ENCODE measurements around the gene SOX5. TPM values are rescaled to one million over a fixed set of nuclear protein-coding genes. Genes with fewer than 3 reads are reported as not detected.
"Not testable (repeated sequence)": the region's sequence is repeated elsewhere in the genome, so short reads cannot be mapped to it uniquely, and the experiment has no call there.

Gene SOX5
- total RNA-seq, 1 donor from 2014 or later = 0.29 TPM

DNA sequence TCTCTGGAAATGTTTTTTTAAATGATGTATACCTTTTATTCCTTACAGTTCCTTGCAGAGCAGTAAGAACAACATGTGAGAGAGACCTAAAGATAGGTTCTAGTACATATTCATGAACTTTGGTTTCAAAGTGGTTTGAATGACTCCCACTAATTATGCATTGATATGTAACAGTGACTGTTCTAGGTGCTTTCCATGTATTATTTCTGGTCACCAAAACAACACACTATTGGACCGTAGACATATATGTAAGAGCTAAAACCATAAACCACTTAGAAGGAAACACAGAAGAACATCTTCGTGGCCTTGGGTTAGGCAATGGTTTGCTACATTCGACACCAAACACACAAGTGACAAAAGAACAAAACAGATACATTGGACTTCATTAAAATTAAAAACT is 37.9 kb downstream of the SOX5 start:
- no peak for DNase-seq (ENCODE audit: low read depth)

DNA sequence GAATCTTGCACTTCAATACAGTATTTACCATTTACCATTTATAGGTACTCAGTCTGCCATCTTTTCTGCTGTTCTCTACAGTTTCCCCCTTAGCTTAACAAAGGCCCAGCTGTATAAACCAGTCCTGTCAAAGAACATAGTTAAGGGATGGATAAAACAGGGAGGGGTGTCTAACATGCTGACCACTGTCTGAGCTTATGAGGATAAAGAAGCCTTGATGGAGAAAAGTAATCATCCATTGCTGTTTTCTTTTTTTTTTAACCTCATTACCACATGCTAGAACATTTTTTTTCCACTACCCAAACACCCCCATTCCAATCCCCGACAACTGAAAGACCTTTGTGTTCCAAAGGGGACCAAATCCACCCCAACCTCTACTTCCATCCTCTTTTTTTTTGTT is 39.9 kb downstream of the SOX5 start:
- DNase-seq (ENCODE audit: low read depth) = no peak

DNA sequence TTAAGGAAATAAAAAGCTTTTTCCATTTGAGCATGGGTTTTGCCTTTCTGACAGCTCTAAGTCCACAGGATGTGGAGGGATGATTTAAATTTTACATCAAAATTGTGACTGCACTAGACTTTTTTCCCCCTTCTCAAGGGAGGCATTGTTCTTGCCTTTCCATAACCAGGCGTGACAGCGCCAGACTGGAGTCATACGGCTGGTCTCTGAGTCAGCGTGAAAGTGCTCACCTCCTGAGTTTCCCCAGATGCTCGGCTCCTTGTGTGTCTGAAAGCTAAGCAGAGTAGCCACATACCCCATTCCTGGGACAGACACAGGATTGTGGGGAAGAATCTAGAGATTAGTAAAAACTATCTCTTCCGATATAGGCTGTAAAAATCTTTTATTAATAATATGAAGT is 43.1 kb downstream of the SOX5 start:
- no peak for DNase-seq (ENCODE audit: low read depth)

DNA sequence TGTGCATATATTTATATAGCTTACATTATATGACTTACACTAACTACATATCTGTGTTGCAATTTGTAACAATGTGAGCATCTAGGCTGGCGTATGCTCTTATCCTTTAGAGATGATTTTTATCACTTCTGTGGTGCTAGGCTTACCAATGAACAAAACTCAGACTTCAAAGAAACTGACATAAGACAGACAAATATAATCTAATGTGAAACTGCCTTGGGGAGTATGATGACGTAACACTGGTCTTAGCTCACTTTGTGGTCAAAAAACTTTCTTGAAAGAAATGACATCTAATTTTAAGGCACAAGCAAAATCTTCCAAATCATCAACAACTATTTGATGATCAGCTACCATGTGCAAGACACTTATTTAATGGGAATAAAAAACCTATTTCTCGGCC is 50.0 kb downstream of the SOX5 start:
- DNase-seq (ENCODE audit: low read depth) = no peak

DNA sequence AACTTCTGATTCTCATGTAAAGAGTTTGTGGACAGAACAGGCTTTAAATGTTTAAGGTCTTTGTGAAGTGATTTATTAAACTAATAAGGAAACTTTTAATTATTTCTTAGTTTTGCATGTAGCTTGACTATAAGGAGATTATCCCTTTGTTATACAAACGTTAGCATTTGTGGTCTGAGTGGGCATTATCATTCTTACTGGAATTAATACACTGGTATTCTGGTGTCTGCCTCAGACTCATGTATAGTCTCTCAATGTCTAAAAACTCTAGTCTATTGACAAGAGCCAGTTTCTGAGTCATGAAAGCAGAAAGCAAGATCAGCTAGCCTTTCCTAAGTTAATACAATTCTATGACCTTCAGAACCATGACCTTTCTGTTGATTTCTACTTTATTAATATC is 51.3 kb downstream of the SOX5 start:
- no peak for DNase-seq (ENCODE audit: low read depth)

DNA sequence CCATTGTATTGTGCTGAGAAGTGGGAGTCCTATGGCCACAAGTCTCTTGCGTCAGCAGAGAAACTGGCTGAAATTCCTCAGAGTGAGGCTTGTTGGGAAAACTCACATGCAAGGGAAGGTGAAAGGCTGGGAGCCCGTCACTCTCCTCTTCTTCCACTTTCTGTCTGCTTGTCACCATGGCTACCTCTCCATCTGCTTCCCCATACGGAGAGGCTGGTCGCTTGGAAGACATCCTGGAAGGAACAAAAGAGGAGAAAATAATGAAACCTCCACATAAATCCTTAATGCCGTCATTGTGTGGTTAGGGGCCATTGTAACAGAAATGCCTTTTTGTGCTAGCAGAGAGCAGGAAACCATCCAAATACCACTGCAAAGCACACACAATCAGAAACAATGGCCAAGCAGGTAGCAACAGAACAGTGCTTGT is 53.7 kb downstream of the SOX5 start:
- DNase-seq (ENCODE audit: low read depth) = no peak

DNA sequence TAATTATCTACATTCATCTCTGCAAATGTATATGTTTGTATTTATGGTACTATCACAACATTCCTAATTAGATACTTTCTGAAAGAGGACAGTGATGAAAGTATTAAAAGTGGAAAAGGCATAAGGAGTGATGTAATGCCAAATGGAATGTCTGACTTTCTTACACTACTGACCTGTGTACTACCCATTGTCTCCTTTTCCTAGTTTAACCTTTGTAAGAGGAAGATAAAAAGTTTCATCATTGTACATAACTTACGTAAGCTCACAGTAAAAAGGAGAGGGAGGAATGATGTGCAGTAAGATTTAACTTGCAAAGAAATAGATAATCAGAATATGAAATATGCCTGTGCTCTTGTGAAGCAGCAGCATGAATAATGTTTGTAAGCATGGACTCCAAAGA is 55.9 kb downstream of the SOX5 start:
- no peak for DNase-seq (ENCODE audit: low read depth)

DNA sequence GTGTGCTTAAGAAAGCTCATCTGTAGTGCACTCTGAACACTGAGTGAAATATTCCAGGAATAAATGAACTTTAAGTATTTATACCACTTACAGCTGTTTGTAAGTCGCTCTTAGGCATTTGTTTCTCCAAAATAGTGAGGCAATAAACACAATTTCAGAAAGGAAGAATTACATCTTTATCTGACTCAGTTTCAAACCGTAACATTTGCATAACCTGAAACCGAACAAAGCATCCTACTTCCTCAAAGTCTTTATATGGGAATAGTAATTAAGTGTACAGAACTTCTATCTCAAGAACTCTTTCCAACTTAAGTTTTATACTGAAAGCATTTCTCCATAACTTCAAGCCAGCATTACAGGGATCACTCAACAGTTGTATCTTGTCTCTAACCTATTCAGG is 58.4 kb downstream of the SOX5 start:
- DNase-seq (ENCODE audit: low read depth) = no peak

DNA sequence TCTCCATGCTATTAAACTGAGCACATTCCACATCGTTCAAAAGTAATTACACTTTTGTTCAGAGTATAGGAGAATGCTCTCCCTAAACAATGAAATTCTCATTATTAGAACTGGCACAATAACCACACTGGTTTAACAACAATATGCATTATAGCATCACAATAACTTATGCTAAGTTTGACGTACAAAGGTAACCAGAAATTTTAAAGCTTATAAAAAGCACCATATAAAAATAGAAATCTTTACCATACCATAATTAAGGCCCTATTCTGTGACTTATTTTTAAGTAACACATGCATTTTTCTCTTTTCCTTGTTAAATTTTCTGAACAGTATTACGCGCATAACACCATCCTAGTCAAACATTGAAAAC is 60.4 kb downstream of the SOX5 start:
- no peak for DNase-seq (ENCODE audit: low read depth)

DNA sequence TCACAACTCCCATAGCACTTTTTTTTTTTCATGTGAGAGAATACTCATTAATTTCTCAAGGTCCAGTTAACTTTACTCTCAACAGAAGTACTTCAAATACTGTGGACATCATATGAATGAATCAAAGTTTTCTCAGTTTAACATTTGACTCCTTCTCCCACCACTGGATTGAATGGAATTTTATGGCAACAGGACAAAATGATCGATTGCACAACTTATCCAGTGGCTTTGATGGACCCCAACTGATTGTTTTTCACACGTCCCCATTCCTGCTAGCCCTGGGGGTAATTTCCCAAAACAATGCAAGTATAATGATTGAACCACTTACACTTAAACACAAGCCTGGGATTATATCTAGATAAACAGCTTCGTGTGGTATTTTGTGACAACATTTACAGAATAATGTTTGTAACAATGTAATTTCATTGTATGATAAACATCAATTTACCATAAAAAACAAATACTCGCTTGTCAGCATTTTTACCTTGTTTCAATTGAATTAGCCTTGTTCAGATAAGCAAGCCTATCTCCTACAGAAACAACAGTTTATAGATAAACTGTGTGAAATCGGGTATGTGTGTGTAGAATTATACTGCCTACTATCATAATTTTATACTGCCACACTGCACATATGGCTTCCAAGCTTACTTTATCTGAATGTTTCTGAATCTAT is 60.9 kb downstream of the SOX5 start:
- DNase-seq (ENCODE audit: low read depth) = no peak

DNA sequence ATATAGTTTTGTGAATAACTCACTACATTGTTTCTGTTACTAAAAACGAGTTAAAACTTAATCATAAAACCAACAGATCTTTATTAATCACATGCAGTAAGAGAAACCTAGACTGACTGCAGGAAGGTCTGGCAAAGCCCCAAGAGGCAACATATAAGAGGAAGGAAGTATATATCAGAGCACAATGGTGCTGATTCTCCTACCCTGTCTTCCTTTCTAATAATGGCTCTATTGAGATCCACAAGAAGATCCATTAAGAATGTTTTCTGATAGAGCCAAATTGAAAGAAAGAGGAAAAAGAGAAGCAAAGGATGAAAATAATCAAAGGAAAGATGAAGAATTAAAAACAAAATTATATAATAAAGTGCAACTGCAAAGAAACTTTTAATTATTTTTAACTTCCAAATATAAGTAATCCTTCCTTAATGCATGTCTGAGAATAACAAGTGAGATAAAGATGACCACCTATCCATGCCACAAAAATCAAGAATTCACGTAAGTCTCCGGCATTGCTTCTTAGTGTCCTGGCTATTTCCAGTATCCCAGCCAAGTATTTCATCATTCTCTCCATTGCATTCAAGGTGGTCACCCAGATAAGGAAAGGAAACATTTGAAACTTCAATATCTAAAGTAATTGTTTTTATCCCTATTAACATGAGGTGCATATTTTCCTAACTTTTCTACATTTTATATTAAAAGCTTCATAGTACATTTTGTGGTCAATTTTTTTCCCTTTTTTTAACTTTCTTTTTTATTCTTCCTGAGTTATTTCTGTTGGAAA is 62.2 kb downstream of the SOX5 start:
- no peak for DNase-seq (ENCODE audit: low read depth)

DNA sequence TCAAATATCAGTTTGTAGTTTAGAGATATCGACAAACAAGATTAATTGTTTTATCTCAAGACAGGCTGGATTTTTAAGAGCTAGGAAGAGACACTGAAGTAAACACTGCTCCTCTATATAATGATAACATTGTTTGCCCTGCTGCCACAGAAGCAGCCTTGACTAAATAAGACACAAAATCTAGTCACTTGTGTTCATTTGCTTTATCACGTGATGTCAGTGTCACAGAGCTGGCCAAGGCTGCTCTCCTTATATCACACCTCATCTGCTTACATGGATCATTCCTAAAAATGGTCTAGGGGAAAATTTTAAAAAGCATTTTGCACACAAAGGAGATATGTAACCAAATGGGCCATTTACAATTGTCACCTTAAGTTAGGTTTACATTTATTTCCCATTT is 64.1 kb downstream of the SOX5 start:
- DNase-seq (ENCODE audit: low read depth) = no peak

DNA sequence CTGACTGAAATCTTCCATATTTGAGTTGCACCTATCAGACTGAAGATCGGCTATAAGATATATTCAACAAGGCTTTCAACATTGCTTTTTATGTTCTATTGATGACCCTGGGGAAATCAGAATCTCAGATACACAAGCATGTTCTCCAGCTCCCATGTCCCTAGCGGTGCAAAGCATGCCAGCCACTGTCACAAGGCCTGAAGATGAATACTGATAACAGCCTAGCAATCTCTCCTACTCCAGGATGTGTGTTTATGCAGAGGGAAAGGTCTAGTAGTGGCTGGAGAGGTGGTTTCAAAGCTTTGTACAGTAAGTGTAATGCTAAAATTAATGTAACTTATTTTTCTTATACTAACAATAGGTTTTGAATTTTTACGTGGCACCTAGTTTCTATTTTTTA is 64.6 kb downstream of the SOX5 start:
- no peak for DNase-seq (ENCODE audit: low read depth)

DNA sequence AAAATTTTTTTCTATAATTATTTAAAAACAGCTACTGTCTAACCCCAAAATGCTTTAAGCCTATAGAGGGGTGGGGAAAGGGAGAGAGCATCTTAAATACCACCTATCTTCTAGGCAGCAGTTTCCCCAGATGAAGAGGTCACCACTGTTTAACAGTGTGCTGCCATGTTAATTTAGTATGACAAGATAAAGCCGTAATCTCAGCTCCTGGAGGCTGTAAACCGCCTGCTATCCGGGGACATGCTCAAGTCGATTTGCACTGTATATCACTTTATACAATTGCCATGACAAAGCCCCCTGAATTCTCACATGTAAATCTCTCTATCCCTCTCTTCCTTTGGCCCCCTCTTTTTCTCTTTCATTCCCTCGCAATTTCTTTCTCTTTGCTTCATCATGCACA is 68.5 kb downstream of the SOX5 start:
- DNase-seq (ENCODE audit: low read depth) = no peak

DNA sequence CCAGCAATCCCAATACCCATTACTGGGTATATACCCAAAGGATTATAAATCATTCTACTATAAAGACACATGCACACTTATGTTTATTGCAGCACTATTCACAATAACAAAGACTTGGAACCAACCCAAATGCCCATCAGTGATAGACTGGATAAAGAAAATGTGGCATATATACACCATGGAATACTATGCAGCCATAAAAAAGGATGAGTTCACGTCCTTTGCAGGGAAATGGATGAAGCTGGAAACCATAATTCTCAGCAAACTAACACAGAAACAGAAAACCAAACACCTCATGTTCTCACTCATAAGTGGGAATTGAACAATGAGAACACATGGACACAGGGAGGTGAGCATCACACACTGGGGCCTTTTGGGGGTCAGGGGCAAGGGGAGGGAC is 72.9 kb downstream of the SOX5 start:
- DNase-seq (ENCODE audit: low read depth) = not testable (repeated sequence)

DNA sequence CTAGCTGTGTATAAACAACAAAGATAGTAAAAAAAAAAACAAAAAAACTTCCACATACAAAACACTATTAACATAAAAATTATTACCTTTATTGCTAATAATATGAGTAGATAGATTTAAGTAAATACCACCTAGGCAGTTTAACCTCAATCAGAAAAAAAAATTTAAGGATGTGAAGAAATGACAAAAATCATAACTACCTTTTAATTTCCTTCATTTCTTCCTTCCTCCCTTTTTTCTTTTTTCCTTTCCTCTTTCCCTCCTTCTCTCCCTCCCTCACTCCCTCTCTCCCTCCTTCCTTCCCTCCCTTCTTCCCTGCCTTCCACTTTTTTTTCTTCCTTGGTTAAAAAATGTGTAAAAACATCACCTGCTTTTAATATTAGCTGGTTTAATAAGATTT is 81.7 kb downstream of the SOX5 start:
- no peak for DNase-seq (ENCODE audit: low read depth)

DNA sequence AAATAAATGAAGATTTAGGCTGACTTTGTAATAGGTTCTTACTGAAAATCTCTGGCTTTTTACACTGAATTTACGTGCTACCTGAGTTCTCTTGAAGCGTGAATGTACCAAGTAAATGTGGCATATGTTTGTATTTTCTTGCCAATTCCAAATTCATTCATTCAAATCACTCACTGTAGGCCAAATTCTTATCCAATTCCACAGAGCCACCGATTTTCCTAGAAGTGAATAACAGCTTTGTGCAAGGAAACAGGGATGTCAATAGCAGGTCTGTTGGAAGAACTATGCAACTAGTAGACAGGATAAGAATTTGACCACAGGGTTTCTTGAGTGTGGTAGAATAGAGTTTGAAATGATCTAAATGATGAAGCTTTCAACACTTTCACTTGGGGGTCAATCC is 86.8 kb downstream of the SOX5 start:
- no peak for DNase-seq (ENCODE audit: low read depth)

DNA sequence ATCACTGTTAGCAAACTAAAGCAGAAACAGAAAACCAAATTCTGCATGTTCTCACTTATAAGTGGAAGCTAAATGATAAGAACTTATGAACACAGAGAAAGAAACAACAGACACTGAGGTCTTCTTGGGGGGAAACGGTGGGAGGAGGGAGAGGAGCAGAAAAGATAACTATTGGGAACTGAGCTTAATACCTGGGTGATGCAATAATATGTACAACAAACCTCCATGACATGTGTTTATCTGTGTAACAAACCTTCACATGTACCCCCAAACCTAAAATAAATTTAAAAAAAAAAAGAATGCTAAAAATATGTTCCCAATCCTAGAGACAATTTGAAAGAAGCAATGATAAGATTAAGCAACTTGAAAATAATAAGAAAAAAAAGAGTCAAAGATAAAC is 89.5 kb downstream of the SOX5 start:
- DNase-seq (ENCODE audit: low read depth) = no peak

DNA sequence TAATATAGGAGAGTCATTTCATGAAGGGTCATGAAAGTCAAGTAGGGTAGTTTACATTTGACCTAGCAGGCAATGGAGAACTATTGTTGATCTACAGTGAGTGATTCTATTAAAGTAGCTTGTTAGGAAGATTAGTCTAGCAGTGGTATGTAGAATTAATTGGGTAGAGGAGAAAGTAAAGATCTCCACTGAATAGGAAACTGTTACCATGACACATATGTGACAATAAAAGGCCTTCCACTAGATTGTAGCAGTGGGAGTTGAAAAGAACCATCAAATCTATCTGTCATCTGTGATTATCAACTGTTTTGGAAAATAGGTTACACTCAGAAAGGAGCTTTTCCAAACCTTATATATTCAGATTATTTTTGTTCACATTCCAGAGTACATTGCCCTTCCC is 92.3 kb downstream of the SOX5 start:
- no peak for DNase-seq (ENCODE audit: low read depth)

DNA sequence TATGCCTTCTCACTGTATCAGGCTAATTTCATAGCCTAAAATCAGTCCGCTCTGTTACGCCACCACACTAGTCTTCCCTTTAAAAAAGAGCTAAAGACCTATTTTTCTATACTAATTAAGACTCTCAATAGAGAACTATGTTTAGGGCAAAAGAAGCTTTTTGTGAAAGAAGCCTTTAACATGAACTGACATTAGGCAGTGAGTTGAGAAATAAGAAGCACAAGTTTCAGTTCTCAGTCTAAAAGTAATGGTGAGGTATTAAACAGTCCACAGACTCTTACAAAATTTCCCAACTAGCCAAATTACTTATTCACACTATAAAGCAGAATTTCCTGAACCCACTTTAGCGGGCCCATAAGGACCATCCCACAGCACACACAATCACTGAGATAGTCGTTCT is 93.7 kb downstream of the SOX5 start:
- no peak for DNase-seq (ENCODE audit: low read depth)

DNA sequence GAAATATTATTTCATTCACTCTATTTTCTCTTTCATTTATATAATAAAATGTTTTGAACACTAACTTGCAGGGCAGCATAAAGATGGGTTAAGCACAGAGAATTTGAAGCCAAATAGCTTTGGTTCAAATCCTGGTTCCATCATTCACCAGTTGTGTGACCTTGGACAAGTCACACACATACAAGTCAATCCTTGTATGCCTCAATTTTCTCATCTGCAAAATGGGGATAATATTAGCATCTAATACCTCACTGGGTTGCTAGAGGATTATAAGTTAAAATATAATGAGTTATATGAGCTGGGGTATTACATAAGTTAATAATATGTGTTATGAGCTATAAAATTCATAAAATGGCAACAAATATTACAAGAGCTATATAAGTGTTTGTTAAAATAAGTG is 94.9 kb downstream of the SOX5 start:
- no peak for DNase-seq (ENCODE audit: low read depth)

DNA sequence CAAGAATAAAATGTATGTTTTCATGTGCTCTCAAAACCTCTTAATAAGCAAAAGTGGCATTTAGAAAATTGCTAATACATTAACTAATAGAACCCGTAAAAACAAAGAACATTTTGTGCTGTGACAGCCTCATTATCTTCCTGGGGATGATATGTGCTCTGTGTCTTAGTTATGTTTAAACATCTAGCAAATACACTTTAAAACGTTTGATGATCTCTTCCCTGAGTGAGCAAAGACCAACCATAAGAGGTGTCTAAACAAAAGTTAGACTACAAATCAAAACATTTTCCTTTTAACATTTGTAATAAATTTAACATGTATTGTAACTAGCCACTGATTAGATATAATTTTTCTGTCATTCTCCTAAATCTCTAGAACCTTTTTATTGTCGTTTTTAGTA is 95.8 kb downstream of the SOX5 start:
- no peak for DNase-seq (ENCODE audit: low read depth)

DNA sequence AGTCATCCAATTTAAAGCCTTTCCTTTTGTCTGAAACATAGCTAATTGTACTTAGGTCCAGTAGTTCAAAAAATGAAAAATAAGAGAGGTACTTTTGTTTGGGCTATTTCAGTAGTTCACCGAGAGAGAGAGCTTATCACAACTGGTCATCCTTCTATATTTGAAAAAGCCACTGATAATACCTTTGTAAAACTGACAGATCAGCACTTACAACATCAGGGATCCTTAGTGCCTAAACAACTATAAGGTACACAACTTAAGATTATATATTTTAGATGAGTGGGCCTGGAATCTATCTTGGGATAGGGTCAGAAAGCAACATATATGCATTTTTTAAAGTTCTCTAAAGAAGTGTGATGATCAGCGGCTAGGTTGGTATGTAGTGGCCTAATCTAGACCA is 97.9 kb downstream of the SOX5 start:
- no peak for DNase-seq (ENCODE audit: low read depth)
